Tibial nerve (tissue), 4 donors: ENCODE measurements around the gene ADSS1. TPM values are rescaled to one million over a fixed set of nuclear protein-coding genes. Genes with fewer than 3 reads are reported as not detected.

ENCODE experiments used
- DNase-seq, 2 donors: peaks; one replicate each; pipeline ENCODE4 v3.0.0-alpha.2; 2019; ENCODE audit warnings: low spot score in 2 of 2
- H3K27ac ChIP-seq, 4 donors: fragments of 200-600 bp; sonication (generic) in 3 of 4; one replicate each; pipeline ENCODE4 v1.5.1; 2017 to 2019; ENCODE audit warnings: mild to moderate bottlenecking in 1 of 4
- H3K27me3 ChIP-seq, 2 donors: fragments of 200-600 bp; sonication (generic) in 1 of 2; one replicate each; pipeline versions ENCODE4 v1.5.1 to v1.6.0; 2017 to 2019
- H3K36me3 ChIP-seq, 3 donors: fragments of 200-600 bp; sonication (generic); one replicate each; pipeline ENCODE4 v1.5.1; 2018 to 2019
- H3K4me1 ChIP-seq, 4 donors: fragments of 200-600 bp; sonication (generic) in 3 of 4; one replicate each; pipeline ENCODE4 v1.5.1; 2017 to 2019
- H3K4me3 ChIP-seq, 4 donors: fragments of 200-600 bp; sonication (generic) in 3 of 4; one replicate each; pipeline ENCODE4 v1.5.1; 2017 to 2019; ENCODE audit warnings: mild to moderate bottlenecking in 1 of 4, moderate library complexity in 1 of 4
- H3K9me3 ChIP-seq, 4 donors: fragments of 200-600 bp; sonication (generic) in 3 of 4; one replicate each; pipeline ENCODE4 v1.5.1; 2017 to 2019
- CTCF ChIP-seq, 5 experiments: fragments of 200-600 bp in 3 of 5; fragments of 450-650 bp in 2 of 5; sonication (generic) in 3 of 5; IDR thresholded peaks; one replicate each; pipeline ENCODE4 v1.5.1; 2016 to 2019; ENCODE audit warnings: antibody characterized with exemption in 5 of 5, mild to moderate bottlenecking in 3 of 5, moderate library complexity in 2 of 5
- EP300 ChIP-seq, 2 donors: sonication (generic); formaldehyde crosslinking; IDR thresholded peaks; one replicate each; pipeline ENCODE4 v1.6.1; 2017; ENCODE audit warnings: antibody characterized with exemption in 2 of 2, mild to moderate bottlenecking in 1 of 2
- POLR2A ChIP-seq, 2 donors: fragments of 450-650 bp; IDR thresholded peaks; one replicate each; pipeline ENCODE4 v1.6.1; 2017; ENCODE audit warnings: antibody characterized with exemption in 2 of 2, mild to moderate bottlenecking in 2 of 2, moderate library complexity in 2 of 2
- WGBS, 2 donors: methylation state at CpG; one replicate each; pipeline ENCODE4 v1.1.5; 2018; 5-methylcytosine and 5-hydroxymethylcytosine counted together
- total RNA-seq, 4 donors: library from RNA; depleted of rRNA; stranded (reverse); fragments of >200 nt; gene quantifications; one replicate each; pipeline ENCODE4 v1.1.0, GENCODE V29; 2016

Gene ADSS1
- total RNA-seq, 4 donors from 2014 or later: 4.8 to 11.4 (median 6.3) TPM

GRCh38 chr14:104775073-104775489 lies 51.1 kb downstream of the ADSS1 start:
- WGBS, 2 donors: 92 to 95% methylated on average over 4 to 13 of the region's 13 CpGs
- no peak for DNase-seq
- TF ChIP-seq POLR2A (IDR thresholded peaks at IDR 0.05): no peak
- no peak for TF ChIP-seq CTCF (IDR thresholded peaks at IDR 0.05)
- TF ChIP-seq EP300 (IDR thresholded peaks at IDR 0.05): no peak
- Histone ChIP-seq H3K27ac (no peak overlapping the region), H3K4me1 (no peaks in the 10 kb centered on the region), H3K36me3 (peaks cover 0 to 97% (median 0%) of the 10 kb centered on the region in 3 donors), H3K9me3 (peaks cover 0 to 6% (median 0%) of the 10 kb centered on the region in 4 donors), H3K27me3 (no peaks in the 10 kb centered on the region), H3K4me3 (no peak overlapping the region)

- Histone ChIP-seq H3K4me3 (no peak overlapping the region), H3K27me3 (no peaks in the 10 kb centered on the region), H3K27ac (no peak overlapping the region), H3K4me1 (no peaks in the 10 kb centered on the region), H3K9me3 (peaks cover 0 to under 1% (median 0%) of the 10 kb centered on the region in 4 donors), H3K36me3 (peaks cover 0 to 97% (median 0%) of the 10 kb centered on the region in 3 donors)
- 96 to 98% methylated on average over 15 of the region's 15 CpGs for WGBS, 2 donors
- DNase-seq: no peak
- TF ChIP-seq POLR2A (IDR thresholded peaks at IDR 0.05) (no peak), EP300 (IDR thresholded peaks at IDR 0.05) (no peak), CTCF (IDR thresholded peaks at IDR 0.05) (no peak)
Observed at GRCh38 chr14:104776481-104776880, 52.5 kb downstream of the ADSS1 start.

GRCh38 chr14:104776961-104777807 lies 53.2 kb downstream of the ADSS1 start:
- 77 to 82% methylated on average over 13 to 16 of the region's 16 CpGs for WGBS, 2 donors
- no peak for TF ChIP-seq CTCF (IDR thresholded peaks at IDR 0.05)
- TF ChIP-seq POLR2A (IDR thresholded peaks at IDR 0.05): no peak

GRCh38 chr14:104777808-104778249 lies 53.8 kb downstream of the ADSS1 start:
- 79 to 81% methylated on average over 14 to 15 of the region's 15 CpGs for WGBS, 2 donors
- no peak for TF ChIP-seq CTCF (IDR thresholded peaks at IDR 0.05)
- no peak for TF ChIP-seq EP300 (IDR thresholded peaks at IDR 0.05)
- TF ChIP-seq POLR2A (IDR thresholded peaks at IDR 0.05): no peak
- Histone ChIP-seq H3K9me3 (no peaks in the 10 kb centered on the region), H3K4me1 (peaks cover 0 to 12% (median 0%) of the 10 kb centered on the region in 4 donors), H3K4me3 (no peak overlapping the region), H3K27ac (no peak overlapping the region), H3K36me3 (peaks cover 0 to 97% (median 0%) of the 10 kb centered on the region in 3 donors), H3K27me3 (no peaks in the 10 kb centered on the region)
- no peak for DNase-seq

More at GRCh38 chr14:104776961-104777807, 53.2 kb downstream of the ADSS1 start:
- Histone ChIP-seq H3K9me3 (no peaks in the 10 kb centered on the region), H3K4me1 (peaks cover 0 to 7% (median 0%) of the 10 kb centered on the region in 4 donors), H3K27me3 (no peaks in the 10 kb centered on the region), H3K27ac (no peak overlapping the region), H3K4me3 (no peak overlapping the region), H3K36me3 (peaks cover 0 to 97% (median 0%) of the 10 kb centered on the region in 3 donors)
- no peak for DNase-seq

- Histone ChIP-seq H3K4me3 (no peak overlapping the region), H3K36me3 (peaks cover 0 to 87% (median 0%) of the 10 kb centered on the region in 3 donors), H3K4me1 (peaks cover 0 to 22% (median 0%) of the 10 kb centered on the region in 4 donors), H3K27ac (no peak overlapping the region), H3K27me3 (no peaks in the 10 kb centered on the region), H3K9me3 (no peaks in the 10 kb centered on the region)
- TF ChIP-seq POLR2A (IDR thresholded peaks at IDR 0.05) (no peak), CTCF (IDR thresholded peaks at IDR 0.05) (no peak), EP300 (IDR thresholded peaks at IDR 0.05) (no peak)
- WGBS, 2 donors: 87 to 88% methylated on average over 3 to 15 of the region's 15 CpGs
- DNase-seq: no peak
Observed at GRCh38 chr14:104778694-104779331, 54.8 kb downstream of the ADSS1 start.
